Measurements from ENCODE around the gene MKS1.

GRCh38 chr17:58242171-58242784 lies 23.2 kb upstream of the MKS1 start:
- TF ChIP-seq ZNF302 (CRISPR knock-in tag; IDR thresholded peaks at IDR 0.05) (no peak), POLR2A (IDR thresholded peaks at IDR 0.05; ENCODE audit: low read length) (no peak)
